GM21723 (cell line): ENCODE results near the gene CLASP2.
"Not testable (repeated sequence)": the region's sequence is repeated elsewhere in the genome, so short reads cannot be mapped to it uniquely, and the experiment has no call there.

ENCODE experiments used
- ATAC-seq: cut with Tn5 transposase; IDR thresholded peaks from one replicate; pipeline ENCODE4 v1.9.1; 2021; ENCODE audit warnings: mild to moderate bottlenecking, moderate library complexity; ENCODE audit not compliant: unreplicated experiment

Gene CLASP2

GRCh38 chr3:33461097-33461496 lies 257.0 kb downstream of the CLASP2 start:
- no peak for ATAC-seq

GRCh38 chr3:33459577-33459976 lies 258.5 kb downstream of the CLASP2 start:
- ATAC-seq, result not testable (repeated sequence)

GRCh38 chr3:33458446-33458845 lies 259.6 kb downstream of the CLASP2 start:
- ATAC-seq, result no peak

- no peak for ATAC-seq
These were observed 261.3 kb downstream of the CLASP2 start for GRCh38 chr3:33456756-33457155.

- ATAC-seq, result no peak
These were observed 264.7 kb downstream of the CLASP2 start for GRCh38 chr3:33453331-33453761.

GRCh38 chr3:33451994-33452393 lies 266.1 kb downstream of the CLASP2 start:
- not testable (repeated sequence) for ATAC-seq

GRCh38 chr3:33447958-33448357 lies 270.1 kb downstream of the CLASP2 start:
- no peak for ATAC-seq

GRCh38 chr3:33447256-33447625 lies 270.8 kb downstream of the CLASP2 start:
- not testable (repeated sequence) for ATAC-seq
